ENCODE data around the gene SPN. TPM values are rescaled to one million over a fixed set of nuclear protein-coding genes. Genes with fewer than 3 reads are reported as not detected.

Gene SPN
- total RNA-seq, 1 experiment from 2014 or later, result 0.17 TPM

DNA sequence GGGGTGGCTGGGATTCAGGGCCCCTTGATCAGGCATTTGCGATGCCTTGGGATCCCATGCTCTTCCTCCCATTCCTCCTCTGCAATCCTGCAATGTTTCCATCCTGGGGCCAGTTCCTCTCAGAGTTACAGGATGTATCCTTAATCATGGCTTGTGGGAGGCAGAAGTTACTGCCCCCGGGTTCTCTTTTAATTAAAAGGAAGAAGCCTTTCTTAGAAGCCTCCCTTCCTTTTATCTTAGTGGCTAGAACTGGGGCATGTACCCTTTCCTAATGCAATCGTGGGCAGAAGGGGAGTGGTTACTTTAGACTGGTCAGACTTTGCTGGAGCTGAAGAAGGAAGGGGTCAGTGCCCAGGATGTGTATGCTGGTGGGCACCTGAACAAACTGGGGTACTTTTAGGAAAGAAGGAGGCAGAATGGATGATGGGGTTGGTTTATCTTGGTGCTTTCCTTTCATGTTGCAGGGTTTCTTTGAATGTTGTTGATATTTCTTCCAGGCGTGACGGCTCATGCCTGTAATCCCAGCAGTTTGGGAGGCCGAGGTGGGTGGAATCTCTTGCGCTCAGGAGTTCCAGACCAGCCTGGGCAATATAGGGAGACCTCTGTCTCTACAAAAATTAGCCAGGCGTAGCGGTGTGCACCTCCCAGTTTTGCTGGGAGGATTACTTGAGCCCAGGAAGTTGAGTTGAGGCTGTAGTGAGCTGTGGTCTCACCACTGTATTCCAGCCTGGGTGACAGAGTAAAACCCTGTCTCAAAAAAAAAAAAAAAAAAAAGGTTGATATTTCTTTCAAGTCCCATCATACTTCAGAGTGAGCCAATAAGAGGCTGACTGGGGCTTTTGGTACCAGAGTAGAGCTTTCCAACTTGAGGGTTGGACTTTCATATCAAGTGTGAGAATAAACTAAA lies 13.2 kb upstream of the SPN start:
- no peak overlapping the region for H3K4me3 ChIP-seq
- H3K4me2 ChIP-seq, result no peak overlapping the region
- H3K9me2 ChIP-seq (ENCODE audit: insufficient read depth), result no peaks in the 10 kb centered on the region
- H3K27ac ChIP-seq, result no peak overlapping the region
- no peaks in the 10 kb centered on the region for H3K9me3 ChIP-seq (ENCODE audit: insufficient read depth, low read depth)
- ChIA-PET CTCF (interaction anchor here (0.7 kb wide), 2 partner anchors 15 to 35 kb away, joined by 3 to 8 read pairs; no protein-coding TSS in a partner anchor), POLR2A (ENCODE audit: unreplicated experiment) (no interaction called here)
- no peaks in the 10 kb centered on the region for H3F3A ChIP-seq (ENCODE audit: insufficient read depth, low read depth)
- H2AFZ ChIP-seq, result no peak overlapping the region
- no peaks in the 10 kb centered on the region for H3K36me3 ChIP-seq (ENCODE audit: low read depth)
- H3K27me3 ChIP-seq (ENCODE audit: insufficient read depth, low read depth), result no peaks in the 10 kb centered on the region
- no peaks in the 10 kb centered on the region for H3K4me1 ChIP-seq (replicated peaks; ENCODE audit: insufficient read depth)
- H3K79me2 ChIP-seq (ENCODE audit: low read depth), result no peaks in the 10 kb centered on the region
- no peak for TF ChIP-seq EZH2 (IDR thresholded peaks at IDR 0.05; ENCODE audit: low read depth)
- TF ChIP-seq, protein P1, sequence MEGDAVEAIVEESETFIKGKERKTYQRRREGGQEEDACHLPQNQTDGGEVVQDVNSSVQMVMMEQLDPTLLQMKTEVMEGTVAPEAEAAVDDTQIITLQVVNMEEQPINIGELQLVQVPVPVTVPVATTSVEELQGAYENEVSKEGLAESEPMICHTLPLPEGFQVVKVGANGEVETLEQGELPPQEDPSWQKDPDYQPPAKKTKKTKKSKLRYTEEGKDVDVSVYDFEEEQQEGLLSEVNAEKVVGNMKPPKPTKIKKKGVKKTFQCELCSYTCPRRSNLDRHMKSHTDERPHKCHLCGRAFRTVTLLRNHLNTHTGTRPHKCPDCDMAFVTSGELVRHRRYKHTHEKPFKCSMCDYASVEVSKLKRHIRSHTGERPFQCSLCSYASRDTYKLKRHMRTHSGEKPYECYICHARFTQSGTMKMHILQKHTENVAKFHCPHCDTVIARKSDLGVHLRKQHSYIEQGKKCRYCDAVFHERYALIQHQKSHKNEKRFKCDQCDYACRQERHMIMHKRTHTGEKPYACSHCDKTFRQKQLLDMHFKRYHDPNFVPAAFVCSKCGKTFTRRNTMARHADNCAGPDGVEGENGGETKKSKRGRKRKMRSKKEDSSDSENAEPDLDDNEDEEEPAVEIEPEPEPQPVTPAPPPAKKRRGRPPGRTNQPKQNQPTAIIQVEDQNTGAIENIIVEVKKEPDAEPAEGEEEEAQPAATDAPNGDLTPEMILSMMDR (conservative IDR thresholded peaks at IDR 0.05), result no peak
- DNase-seq, result no peak
- BruUV-seq (replicated peaks), result no TSS peak
- no peaks in the 10 kb centered on the region for H4K20me1 ChIP-seq (ENCODE audit: insufficient read depth)
- intact Hi-C loops (cut with micrococcal nuclease; ENCODE audit: unreplicated experiment), result loop anchor here (10.0 kb wide), 1 partner anchor 55 kb away; no protein-coding TSS in a partner anchor

DNA sequence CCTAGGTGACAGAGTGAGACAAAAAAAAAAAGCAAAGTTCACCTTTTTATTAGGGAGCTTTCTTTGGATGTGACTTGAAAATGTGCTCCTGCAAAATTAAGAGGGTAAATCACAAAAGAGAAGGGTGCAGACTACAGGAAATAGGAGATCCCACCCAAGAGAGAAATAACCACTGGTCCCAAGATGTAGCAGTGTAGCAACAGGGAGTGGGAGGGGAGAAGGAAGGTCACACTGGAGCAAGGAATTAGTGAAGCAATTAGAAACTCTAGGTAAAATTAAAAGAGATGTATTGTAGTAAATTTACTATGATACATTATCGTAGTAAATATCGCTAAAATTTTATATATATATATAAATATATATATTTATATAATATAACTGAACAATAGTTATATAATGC lies 12.3 kb upstream of the SPN start:
- TF ChIP-seq, protein P1 (conservative IDR thresholded peaks at IDR 0.05), result no peak
- no peak for TF ChIP-seq EZH2 (IDR thresholded peaks at IDR 0.05; ENCODE audit: low read depth)
- no peaks in the 10 kb centered on the region for H3K79me2 ChIP-seq (ENCODE audit: low read depth)
- H3K9me2 ChIP-seq (ENCODE audit: insufficient read depth), result no peaks in the 10 kb centered on the region
- H3K9me3 ChIP-seq (ENCODE audit: insufficient read depth, low read depth), result no peaks in the 10 kb centered on the region
- no peak overlapping the region for H3K27ac ChIP-seq
- no peaks in the 10 kb centered on the region for H3K4me1 ChIP-seq (replicated peaks; ENCODE audit: insufficient read depth)
- no peaks in the 10 kb centered on the region for H3K36me3 ChIP-seq (ENCODE audit: low read depth)
- no peak overlapping the region for H2AFZ ChIP-seq
- DNase-seq, result no peak
- H3F3A ChIP-seq (ENCODE audit: insufficient read depth, low read depth), result no peaks in the 10 kb centered on the region
- ChIA-PET POLR2A (ENCODE audit: unreplicated experiment) (no interaction called here), CTCF (interaction anchor here (0.7 kb wide), 1 partner anchor 314 kb away, joined by 4 read pairs; no protein-coding TSS in a partner anchor)
- BruUV-seq (replicated peaks), result no TSS peak
- intact Hi-C loops (cut with micrococcal nuclease; ENCODE audit: unreplicated experiment), result no loop called here
- H3K4me2 ChIP-seq, result no peak overlapping the region
- no peaks in the 10 kb centered on the region for H4K20me1 ChIP-seq (ENCODE audit: insufficient read depth)
- no peaks in the 10 kb centered on the region for H3K27me3 ChIP-seq (ENCODE audit: insufficient read depth, low read depth)
- no peak overlapping the region for H3K4me3 ChIP-seq

DNA sequence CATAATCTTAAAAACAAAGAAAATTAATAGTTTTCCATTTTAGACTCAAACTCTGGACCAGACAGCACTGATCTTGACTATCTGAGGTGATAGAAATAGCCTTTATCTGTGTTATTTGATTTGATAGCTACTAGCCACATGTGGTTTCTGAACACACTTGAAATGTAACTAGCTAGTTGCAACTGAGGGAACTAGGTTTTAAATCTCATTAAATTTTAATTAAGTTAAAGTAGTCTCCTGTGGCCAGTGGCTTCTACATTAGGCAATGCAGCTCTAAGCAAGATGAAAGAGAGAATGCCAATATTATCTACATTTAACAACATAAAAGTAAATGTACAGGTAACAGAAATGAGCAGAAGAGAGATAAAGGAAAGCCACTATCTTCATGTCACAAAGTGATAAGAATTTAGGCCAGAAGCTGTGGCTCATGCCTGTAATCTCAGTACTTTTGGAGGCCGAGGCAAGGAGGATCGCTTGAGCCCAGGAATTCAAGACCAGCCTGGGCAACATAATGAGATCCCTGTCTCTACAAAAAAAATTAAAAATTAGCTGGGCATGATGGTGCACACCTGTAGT lies 11.2 kb upstream of the SPN start:
- no peaks in the 10 kb centered on the region for H3K79me2 ChIP-seq (ENCODE audit: low read depth)
- no peak overlapping the region for H3K4me3 ChIP-seq
- no peak overlapping the region for H3K27ac ChIP-seq
- H2AFZ ChIP-seq, result no peak overlapping the region
- no peaks in the 10 kb centered on the region for H3K27me3 ChIP-seq (ENCODE audit: insufficient read depth, low read depth)
- intact Hi-C loops (cut with micrococcal nuclease; ENCODE audit: unreplicated experiment), result no loop called here
- no peaks in the 10 kb centered on the region for H3K4me1 ChIP-seq (replicated peaks; ENCODE audit: insufficient read depth)
- BruUV-seq (replicated peaks), result no TSS peak
- H4K20me1 ChIP-seq (ENCODE audit: insufficient read depth), result no peaks in the 10 kb centered on the region
- H3K36me3 ChIP-seq (ENCODE audit: low read depth), result no peaks in the 10 kb centered on the region
- CTCF ChIA-PET, result no interaction called here
- H3K4me2 ChIP-seq, result no peak overlapping the region
- POLR2A ChIA-PET (ENCODE audit: unreplicated experiment), result no interaction called here
- no peaks in the 10 kb centered on the region for H3K9me2 ChIP-seq (ENCODE audit: insufficient read depth)
- H3F3A ChIP-seq (ENCODE audit: insufficient read depth, low read depth), result no peaks in the 10 kb centered on the region
- H3K9me3 ChIP-seq (ENCODE audit: insufficient read depth, low read depth), result no peaks in the 10 kb centered on the region
- TF ChIP-seq, protein P1 (conservative IDR thresholded peaks at IDR 0.05), result no peak
- no peak for TF ChIP-seq EZH2 (IDR thresholded peaks at IDR 0.05; ENCODE audit: low read depth)
- no peak for DNase-seq
